HG03432 (cell line): ENCODE results near the gene HIP1.
"Not testable (repeated sequence)": the region's sequence is repeated elsewhere in the genome, so short reads cannot be mapped to it uniquely, and the experiment has no call there.

Experiments used
- ATAC-seq: cut with Tn5 transposase; IDR thresholded peaks from one replicate; pipeline ENCODE4 v1.9.1; 2021; ENCODE audit warnings: mild to moderate bottlenecking, moderate library complexity; ENCODE audit not compliant: unreplicated experiment

The HIP1 gene

DNA sequence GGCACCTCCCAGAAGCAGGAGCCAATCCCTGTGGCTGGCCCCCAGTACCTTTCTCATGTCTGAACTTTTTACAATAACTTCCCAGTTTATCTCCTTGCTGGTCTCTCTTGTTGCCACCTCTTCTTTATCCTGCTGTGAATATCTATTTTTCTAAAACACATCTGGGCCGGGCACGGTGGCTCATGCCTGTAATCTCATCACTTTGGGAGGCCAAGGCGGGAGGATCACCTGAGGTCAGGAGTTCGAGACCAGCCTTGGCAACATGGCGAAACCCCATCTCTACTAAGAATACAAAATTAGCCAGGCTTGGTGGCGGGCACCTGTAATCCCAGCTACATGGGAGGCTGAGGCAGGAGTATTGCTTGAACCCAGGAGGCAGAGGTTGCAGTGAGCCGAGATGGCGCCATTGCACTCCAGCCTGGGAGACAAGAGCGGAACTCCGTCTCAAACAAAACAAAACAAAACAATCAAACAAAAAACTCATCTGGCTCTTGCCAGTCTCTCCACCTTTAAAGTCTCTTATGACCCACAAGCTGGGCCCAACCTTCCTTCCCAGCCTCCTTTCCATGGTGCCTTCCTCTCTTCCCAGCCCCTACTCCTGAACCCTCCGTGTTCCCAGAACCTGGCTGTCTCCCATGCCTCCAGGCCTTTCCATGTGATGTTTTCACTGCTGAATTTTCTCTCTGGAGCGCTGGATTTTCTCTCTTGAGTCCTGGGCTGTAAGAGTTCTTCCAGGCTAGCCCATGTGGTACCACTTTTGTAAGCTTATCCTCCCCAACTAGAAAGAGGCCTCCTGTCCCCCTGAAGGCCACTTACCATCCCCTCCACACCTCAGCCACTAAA lies 51.3 kb downstream of the HIP1 start:
- no peak for ATAC-seq

DNA sequence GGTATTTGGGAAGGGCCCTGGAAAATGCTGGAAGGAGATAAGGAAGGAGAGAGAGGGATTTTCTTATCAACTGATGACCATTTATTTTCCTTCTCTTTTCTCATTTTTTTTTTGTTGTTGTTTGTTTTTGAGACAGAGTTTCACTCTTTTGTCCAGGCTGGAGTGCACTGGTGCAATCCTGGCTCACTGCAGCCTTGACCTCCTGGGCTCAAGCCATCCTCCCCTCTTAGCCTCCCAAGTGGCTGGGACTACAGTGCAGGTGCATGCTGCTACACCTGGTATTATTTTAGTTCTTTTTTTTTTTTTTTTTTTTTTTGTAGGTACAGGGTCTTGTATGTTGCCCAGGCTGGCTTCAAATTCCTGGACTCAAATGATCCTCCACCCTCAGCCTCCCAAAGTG lies 52.2 kb downstream of the HIP1 start:
- ATAC-seq: no peak

DNA sequence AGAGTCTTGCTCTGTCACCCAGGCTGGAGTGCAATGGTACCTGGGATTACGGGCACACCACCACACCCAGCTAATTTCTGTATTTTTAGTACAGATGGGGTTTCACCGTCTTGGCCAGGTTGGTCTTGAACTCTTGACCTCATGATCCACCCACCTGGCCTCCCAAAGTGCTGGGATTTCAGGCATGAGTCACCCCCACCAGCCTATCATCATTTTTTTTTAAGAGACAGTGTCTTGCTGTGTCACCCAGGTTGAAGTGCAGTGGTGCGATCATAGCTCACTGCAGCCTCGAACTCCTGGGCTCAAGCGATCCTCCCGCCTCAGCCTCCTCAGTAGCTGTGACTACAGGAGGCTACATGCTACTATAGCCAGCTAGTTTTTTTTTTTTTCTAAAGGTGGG lies 56.7 kb downstream of the HIP1 start:
- ATAC-seq: not testable (repeated sequence)

DNA sequence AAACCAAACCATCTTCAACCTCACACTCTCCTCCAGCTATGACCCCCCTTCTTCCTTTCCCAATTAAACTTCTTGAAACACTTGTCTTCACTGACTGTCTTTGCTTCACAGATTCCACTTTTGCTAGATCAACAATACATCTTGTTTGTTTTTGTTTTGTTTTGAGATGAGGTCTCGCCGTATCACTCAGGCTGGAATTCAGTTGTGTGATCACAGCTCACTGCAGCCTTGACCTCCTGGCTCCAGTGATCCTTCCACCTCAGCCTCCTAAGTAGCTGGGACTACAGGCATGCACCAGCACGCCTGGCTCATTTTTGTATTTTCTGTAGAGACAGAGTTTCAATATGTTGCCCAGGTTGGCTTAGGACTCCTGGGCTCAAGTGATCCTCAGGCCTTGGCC lies 59.7 kb downstream of the HIP1 start:
- no peak for ATAC-seq

DNA sequence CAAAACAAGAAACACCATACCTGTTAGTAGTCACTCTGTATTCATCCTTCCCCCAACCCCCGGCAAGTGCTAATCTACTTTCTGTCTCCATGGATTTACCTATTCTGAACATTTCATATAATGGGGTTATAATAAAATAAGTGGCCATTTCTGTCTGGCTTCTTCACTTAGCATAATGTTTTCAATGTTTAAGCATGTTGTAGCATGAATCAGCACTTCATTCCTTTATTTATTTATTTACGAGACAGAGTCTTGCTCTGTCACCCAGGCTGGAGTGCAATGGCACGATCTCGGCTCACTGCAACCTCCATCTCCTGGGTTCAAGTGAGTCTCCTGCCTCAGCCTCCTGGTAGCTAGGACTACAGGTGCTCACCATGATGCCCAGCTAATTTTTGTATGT lies 69.2 kb downstream of the HIP1 start:
- ATAC-seq: no peak

DNA sequence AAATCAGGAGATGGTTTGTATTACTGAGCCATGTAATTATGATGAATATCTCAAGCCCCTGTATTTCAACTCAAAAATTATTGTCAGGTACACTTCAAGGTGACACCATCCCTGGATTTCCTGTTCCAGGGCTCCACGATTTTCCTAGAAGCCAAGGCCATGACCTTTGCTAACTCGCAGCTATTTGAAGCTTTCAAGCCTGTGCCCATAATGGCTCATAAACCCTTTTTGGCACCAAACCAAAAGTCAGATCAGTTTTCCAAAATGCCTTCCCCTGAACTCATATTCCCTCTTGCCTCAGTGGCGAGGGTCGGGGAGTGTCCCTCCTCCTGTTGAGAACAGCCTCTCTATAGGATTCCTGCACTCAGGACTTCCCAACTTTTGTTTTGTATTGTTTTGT lies 70.8 kb downstream of the HIP1 start:
- ATAC-seq: no peak

DNA sequence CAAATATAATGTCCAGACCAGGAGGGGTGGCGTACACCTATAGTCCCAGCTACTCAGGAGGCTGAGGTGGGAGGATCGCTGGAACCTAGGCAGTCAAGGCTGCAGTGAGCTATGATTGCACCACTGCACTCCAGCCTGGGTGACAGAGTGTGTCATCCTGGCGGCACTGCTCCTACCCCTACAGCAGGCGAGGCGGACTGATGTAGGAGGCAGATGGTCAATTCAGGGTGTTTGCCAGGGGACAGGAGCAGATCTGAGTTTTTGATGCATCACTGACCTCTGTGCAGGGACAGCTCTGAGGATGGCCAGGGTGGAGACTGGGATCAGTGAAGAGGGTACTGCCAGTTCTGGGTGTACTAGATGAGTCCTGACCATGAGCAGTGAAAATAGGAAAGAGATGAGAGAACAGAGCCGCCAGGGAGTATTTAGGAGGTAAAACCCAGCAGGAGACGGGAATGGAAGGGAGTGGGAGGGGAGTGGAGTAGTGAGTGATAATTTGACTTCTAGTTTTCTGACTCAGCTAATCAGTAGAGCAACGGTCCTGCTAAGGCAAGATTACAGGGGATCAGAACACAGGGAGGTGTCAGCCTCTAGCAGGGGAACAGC lies 75.3 kb downstream of the HIP1 start:
- ATAC-seq: peak; percentile 41

DNA sequence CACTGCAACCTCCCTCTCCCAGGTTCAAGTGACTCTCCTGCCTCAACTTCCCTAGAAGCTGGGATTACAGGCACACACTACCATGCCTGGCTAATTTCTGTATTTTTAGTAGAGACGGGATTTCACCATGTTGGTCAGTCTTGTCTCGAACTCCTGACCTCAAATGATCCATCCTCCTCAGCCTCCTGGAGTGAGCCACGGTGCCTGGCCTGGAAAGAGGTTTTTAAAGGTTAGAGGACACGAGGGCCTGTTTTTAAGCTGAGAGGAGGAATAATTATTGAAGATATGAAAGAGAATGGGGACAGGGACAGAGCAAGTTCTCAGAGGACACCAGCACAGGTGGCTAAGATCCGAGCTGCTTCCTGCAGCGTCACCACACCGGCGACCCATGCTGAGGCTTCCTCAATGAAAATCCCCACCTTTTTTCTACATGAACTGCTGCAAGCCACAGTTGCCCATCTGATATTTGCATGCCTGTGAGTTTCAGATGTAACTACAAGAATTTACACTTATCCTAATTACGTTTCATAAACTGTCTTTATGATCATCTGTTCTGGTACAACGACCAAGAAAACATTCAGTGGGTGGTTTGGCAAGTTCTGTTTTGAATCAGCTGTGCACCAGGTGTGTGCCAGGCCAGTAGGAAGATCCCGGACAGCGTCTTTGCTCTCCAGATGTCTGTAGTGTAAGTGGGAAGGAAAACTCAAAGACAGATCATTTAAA lies 76.0 kb downstream of the HIP1 start:
- ATAC-seq: peak; percentile 87

DNA sequence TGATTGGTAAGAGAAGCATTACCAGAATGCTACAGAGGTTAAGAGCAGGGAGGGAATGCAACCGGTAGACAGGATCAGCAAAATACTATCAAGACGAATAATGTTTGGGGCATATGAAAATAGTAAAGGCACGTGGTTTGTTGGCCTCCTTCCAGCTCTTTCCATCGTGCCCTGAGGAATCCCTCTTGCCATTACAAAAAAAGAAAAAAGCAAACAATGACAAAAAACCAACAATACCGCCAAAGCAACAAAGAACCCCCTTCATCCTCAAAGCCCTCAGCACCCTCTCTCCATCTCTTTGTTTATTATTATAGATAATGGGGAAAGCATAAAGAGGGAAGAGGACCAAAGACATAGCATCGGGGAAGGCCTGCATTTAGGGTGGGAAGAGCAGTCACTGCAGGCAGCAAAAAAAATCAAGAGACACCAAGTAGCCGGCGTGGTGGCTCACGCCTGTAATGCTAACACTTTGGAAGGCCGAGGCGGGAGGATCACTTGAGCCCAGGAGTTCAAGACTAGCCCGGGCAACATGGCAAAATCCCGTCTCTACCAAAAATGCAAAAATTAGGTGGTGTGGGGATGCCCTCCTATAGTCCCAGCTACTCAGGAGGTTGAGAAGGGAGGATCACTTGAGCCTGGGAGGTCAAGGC lies 78.0 kb downstream of the HIP1 start:
- no peak for ATAC-seq

DNA sequence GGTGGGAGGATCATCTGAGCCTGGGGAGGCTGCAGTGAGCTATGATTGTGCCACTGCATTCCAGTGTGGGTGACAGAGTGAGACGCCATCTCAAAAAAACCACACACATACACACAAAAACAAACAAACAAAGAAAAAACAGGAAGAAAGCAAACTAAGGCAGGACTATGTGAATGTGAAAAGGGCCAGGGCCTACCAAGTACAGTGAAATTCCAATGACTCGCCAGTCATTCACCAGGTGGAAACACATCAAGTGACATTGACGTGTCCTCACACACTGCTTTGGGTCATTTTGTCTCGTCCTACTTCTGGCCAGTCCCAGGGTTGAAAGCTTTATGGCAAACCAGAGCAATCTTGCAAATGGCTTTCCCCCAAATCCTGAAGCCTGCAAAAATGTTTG lies 79.9 kb downstream of the HIP1 start:
- ATAC-seq: no peak

DNA sequence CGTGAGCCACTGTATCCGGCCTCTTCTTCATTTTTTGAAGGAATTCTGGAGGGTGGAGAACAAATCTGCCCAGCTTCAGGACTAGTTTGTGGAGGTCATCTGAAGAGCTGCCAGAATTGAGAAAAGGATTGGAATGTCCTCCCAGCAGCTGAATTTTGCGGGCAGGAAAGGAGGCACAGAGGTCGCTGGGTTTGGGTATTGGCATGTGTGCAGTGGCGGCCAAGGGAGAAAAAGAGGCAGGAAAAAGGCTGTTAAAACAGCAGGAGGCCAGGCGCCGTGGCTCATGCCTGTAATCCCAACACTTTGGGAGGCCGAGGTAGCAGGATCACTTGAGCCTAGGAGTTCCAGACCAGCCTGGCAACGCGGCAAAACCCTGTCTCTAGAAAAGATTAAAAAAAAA lies 80.4 kb downstream of the HIP1 start:
- no peak for ATAC-seq

DNA sequence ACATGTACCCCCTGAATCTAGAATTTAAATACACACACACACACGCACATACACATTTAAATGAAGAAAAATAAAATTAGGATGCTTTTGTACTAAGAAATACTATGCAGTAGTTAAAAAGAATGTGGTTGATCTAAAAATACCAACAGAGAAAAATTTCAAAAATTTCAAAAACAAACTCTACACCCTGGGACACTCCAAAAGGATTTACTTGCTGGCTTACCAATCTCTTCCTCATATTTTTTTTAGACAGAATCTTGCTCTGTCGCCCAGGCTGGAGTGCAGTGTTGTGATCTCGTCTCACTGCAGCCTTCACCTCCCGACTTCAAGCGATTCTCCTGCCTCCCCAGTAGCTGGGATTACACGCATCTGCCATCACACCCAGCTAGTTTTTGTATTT lies 80.9 kb downstream of the HIP1 start:
- no peak for ATAC-seq

DNA sequence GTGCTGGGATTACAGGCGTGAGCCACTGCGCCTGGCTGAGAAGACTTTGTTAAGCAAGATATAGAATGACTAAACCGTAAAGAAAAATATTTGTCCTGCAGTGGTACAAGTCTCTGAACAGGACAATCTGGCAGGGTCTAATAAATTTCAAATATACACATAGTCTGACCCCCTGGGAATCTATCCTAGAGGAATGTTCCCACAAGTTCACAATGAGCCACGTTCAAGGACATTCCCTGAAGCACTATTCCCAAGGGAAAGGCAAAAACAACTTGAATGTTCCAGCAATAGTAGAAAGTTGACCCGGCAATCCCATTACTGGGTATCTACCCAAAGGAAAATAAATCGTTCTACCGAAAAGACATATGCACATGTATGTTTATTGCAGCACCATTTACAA lies 82.0 kb downstream of the HIP1 start:
- ATAC-seq: no peak

DNA sequence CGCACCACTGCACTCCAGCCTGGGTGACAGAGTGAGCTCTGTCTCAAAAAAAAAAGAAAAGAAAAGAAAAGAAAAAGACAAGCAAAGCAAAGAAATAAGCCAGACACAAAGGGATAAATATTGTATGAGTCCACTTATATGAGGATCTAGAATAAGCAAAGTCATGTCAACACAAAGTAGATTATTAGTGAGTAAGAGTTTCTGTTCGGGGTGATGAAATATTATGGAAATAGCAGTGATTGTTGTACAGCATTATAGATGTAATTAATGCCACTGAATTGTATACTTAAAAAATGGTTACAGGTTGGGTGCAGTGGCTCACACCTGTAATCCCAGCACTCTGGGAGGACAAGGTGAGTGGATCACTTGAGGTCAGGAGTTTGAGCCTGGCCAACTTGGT lies 83.2 kb downstream of the HIP1 start:
- ATAC-seq: no peak

DNA sequence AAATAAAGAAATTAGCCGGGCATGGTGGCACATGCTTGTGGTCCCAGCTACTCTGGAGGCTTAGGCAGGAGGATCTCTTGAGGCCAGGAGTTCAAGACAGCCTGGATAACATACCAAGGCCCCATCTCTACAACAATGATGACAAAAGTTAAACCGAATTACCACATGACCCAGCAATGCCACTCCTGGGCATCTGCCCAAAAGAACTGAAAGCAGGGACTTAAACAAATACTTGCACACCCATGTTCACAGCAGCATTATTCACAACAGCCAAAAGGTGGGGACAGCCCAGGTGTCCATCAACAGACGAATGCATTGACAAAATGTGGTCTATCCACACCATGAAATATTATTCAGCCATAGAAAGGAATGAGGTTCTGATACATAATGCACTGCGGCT lies 83.9 kb downstream of the HIP1 start:
- ATAC-seq: no peak

DNA sequence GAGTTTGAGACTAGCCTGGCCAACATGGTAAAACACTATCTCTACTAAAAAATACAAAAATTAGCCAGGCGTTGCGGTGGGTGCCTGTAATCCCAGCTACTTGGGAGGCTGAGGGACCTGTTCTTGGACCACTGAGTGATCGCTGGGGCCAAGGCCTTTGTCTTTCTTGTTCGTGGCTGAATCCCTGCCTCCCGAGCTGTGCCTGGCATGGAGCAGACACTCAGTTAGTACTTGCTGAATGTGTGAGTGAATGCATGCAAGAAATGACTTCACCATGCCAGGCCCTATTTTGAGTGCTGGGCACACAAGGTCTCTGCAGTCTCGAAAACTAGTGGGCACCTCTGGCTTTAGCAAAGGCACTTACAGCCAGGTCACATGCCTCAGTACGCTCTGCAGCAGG lies 85.1 kb downstream of the HIP1 start:
- ATAC-seq: no peak

DNA sequence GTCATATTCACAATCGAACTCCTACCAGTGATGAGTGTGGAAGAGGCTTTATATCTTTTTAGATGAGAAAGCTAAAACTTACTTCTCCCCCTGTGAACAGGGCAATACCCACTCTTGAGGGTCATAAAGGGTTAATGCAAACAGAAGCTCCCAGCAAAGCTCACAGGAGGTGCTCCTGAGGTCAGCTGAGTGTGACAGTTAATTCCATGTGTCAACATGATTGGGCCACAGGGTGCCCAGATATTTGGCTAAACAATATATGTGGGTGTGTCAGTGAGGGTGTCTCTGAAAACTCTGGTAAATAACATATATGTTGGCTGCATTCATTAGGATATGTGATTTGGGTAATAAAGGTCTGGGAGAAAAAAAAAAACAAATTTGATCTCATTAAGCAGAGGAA lies 86.0 kb downstream of the HIP1 start:
- ATAC-seq: no peak

DNA sequence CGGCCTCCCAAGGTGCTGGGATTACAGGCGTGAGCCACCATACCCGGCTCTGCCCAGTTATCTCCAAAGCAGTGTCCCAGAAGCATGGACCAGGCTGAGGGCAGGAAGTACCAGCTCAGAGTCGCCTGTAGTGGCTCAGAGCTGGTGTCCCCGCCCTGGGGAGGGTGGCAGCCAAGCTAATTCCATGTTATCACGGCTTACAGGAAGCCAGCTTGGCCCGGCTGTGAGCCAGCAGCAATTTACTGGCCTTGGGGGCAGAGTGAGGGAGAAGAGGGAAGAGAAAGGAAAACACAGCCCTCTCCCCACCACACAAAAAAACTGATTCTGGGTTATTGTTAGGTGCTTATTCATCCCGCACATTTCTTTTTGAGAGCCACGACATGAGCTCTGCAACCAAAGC lies 88.1 kb downstream of the HIP1 start:
- no peak for ATAC-seq

DNA sequence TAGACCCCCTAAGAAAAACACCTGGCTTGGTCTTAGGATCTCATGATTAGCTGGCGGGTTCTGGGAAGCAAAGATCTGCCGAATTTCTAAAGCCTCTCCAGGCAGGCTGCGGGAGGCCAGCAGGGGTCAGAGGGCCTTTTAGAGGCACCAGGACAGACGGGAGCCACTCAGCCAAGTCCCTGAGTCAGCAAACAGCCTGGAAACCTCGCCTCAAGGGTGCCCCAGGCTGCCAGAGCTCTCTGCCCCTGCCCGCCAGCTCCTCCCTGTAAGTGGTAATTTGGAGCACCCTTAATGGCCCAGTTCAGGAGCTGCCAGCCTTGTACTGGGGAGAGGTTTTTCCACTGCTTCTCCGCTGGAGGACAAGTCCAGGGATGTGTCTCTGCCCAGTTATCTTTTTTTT lies 88.7 kb downstream of the HIP1 start:
- ATAC-seq: no peak

DNA sequence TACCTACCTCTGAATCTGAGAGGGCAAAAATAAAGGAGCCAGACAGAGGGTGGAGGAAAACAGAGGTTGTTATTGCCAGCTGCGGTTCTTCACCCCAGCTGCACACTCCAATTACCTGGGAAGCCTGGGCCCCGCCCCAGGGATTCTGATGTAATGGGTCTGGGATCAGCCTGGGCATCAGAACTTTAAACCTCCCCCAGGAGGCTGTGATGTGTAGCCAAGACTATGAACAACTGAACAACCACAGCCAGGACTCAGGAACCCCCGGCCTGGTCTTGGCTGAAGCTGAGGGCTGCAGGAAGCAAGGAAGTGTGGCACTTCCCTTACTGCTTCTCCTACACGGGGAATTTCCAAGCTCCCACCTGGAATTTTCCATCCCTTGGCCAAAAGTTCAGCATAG lies 89.3 kb downstream of the HIP1 start:
- no peak for ATAC-seq

DNA sequence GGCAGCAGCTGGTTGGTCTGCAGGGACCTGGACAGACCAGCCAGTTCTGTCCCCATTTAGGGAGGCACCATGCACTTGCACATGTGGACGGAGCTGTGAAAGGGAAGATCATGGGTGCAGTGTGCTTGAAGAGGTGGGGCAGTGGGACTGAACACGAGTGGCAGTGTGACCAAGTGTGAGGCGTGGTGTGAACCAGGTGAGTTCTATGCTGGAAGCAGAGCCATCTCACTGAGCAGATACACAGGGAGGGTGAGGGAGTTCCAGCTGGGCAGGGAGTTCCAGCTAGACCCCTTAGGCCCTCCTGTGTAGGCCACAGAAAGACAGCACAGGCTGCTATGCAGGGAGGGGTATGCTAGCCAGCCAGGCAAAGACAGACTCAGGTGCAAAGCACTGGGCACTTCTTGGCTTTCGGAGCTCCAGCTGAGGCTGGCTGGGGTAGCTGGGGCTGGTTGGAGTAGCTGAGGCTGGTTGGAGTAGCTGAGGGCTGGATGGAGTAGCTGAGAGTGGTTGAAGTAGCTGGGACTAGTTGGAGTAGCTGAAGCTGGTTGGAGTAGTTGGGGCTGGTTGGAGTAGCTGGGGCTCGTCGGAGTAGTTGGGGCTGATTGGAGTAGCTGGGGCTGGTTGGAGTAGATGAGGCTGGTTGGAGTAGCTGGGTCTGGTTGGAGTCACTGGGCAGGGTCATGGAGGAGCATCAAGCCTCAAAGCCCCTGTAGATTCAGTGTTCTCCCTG lies 90.9 kb downstream of the HIP1 start:
- no peak for ATAC-seq
